Neuronal stem cell (in vitro differentiated cells): Measurements from ENCODE around the gene CYB5R4.

Experiments
- DNase-seq: peaks from one replicate; pipeline ENCODE4 v3.0.0-alpha.2; 2013; ENCODE audit warnings: low spot score
- H2AFZ ChIP-seq: one replicate; pipeline ENCODE4 v1.6.1; 2013; ENCODE audit warnings: mild to moderate bottlenecking, low read length, inconsistent platforms
- H2AK5ac ChIP-seq: 2 replicates; pipeline ENCODE4 v1.6.1; 2013; ENCODE audit warnings: low read depth, mild to moderate bottlenecking, inconsistent platforms, low read length, moderate library complexity, mixed read lengths
- H2BK120ac ChIP-seq: 2 replicates; pipeline ENCODE4 v1.6.1; 2013; ENCODE audit warnings: low read depth, mild to moderate bottlenecking, inconsistent platforms, low read length, moderate library complexity, mixed read lengths
- H2BK12ac ChIP-seq: one replicate; pipeline ENCODE4 v1.6.1; 2013; ENCODE audit warnings: low read length, inconsistent platforms
- H2BK15ac ChIP-seq: 2 replicates; pipeline ENCODE4 v1.6.1; 2013; ENCODE audit warnings: mild to moderate bottlenecking, low read length, inconsistent platforms, mixed read lengths
- H2BK5ac ChIP-seq: one replicate; pipeline ENCODE4 v1.6.1; 2013; ENCODE audit warnings: inconsistent platforms, mild to moderate bottlenecking, low read length, moderate library complexity
- H3K14ac ChIP-seq: one replicate; pipeline ENCODE4 v1.6.1; 2013; ENCODE audit warnings: low read length, inconsistent platforms
- H3K18ac ChIP-seq: 2 replicates; pipeline ENCODE4 v1.6.1; 2013; ENCODE audit warnings: low read length, inconsistent platforms
- H3K23ac ChIP-seq: 2 replicates; pipeline ENCODE4 v1.6.1; 2013; ENCODE audit warnings: low read depth, mild to moderate bottlenecking, mixed read lengths, low read length, inconsistent platforms; ENCODE audit not compliant: poor library complexity
- H3K27ac ChIP-seq: replicated peaks from 3 replicates; pipeline ENCODE4 v1.5.1; 2013; ENCODE audit warnings: low read length, inconsistent platforms
- H3K27me3 ChIP-seq, 3 experiments: 2 replicates each; pipeline ENCODE4 v1.6.1; 2013; ENCODE audit warnings: low read length in 3 of 3, mild to moderate bottlenecking in 2 of 3, inconsistent platforms in 1 of 3, low read depth in 1 of 3, mixed read lengths in 1 of 3, moderate library complexity in 1 of 3; ENCODE audit not compliant: control insufficient read depth in 3 of 3, insufficient read depth in 3 of 3
- H3K36me3 ChIP-seq, 2 donors: replicated peaks in 1 of 2; 2 replicates each; pipeline ENCODE4 v1.6.1; 2013; ENCODE audit warnings: low read length in 2 of 2; ENCODE audit not compliant: control insufficient read depth in 2 of 2, insufficient read depth in 2 of 2
- H3K4ac ChIP-seq: 2 replicates; pipeline ENCODE4 v1.6.1; 2013; ENCODE audit warnings: inconsistent platforms, mild to moderate bottlenecking, low read length, moderate library complexity
- H3K4me1 ChIP-seq, 2 donors: 1 replicate in 1 of 2; 2 replicates in 1 of 2; pipeline ENCODE4 v1.6.1; 2013; ENCODE audit warnings: low read length in 2 of 2, low read depth in 1 of 2; ENCODE audit not compliant: control insufficient read depth in 2 of 2, insufficient read depth in 1 of 2
- H3K4me2 ChIP-seq: one replicate; pipeline ENCODE4 v1.6.1; 2013; ENCODE audit warnings: mild to moderate bottlenecking, low read length, inconsistent platforms; ENCODE audit not compliant: insufficient read depth, poor library complexity, severe bottlenecking
- H3K4me3 ChIP-seq, 2 donors: 2 replicates each; pipeline ENCODE4 v1.5.1; 2013; ENCODE audit warnings: low read length in 2 of 2, mild to moderate bottlenecking in 2 of 2, inconsistent platforms in 1 of 2, moderate library complexity in 1 of 2
- H3K79me1 ChIP-seq: one replicate; pipeline ENCODE4 v1.6.1; 2013; ENCODE audit warnings: low read depth, mild to moderate bottlenecking, inconsistent platforms, low read length, moderate library complexity
- H3K9ac ChIP-seq: one replicate; pipeline ENCODE4 v1.6.1; 2013; ENCODE audit warnings: mild to moderate bottlenecking, low read depth, low read length, inconsistent platforms; ENCODE audit not compliant: poor library complexity
- H3K9me3 ChIP-seq, 2 donors: replicated peaks in 1 of 2; 2 replicates each; pipeline versions ENCODE3 to v1.6.1; 2013; ENCODE audit warnings: low read length in 2 of 2, mild to moderate bottlenecking in 2 of 2, inconsistent platforms in 1 of 2, low read depth in 1 of 2, mixed read lengths in 1 of 2, moderate library complexity in 1 of 2; ENCODE audit not compliant: control insufficient read depth in 2 of 2, insufficient read depth in 1 of 2
- H4K8ac ChIP-seq: one replicate; pipeline ENCODE4 v1.6.1; 2013; ENCODE audit warnings: low read depth, mild to moderate bottlenecking, inconsistent platforms, low read length, moderate library complexity
- H4K91ac ChIP-seq: one replicate; pipeline ENCODE4 v1.6.1; 2013; ENCODE audit warnings: low read length, low read depth, mild to moderate bottlenecking, inconsistent platforms; ENCODE audit not compliant: poor library complexity
- WGBS, 2 donors: extraction: QIAGEN DNeasy Blood & Tissue Kit; methylation state at CpG; one replicate each; pipeline ENCODE4 v1.1.7; 2013; ENCODE audit warnings: missing lambda C conversion rate in 2 of 2, mixed read lengths in 1 of 2; ENCODE audit not compliant: insufficient read length in 2 of 2, insufficient replicate concordance in 1 of 2; ENCODE audit errors: extremely low coverage in 2 of 2; 5-methylcytosine and 5-hydroxymethylcytosine counted together

CYB5R4 gene

GRCh38 chr6:83854001-83854501 lies 5.4 kb upstream of the CYB5R4 start:
- H3K14ac ChIP-seq, result peak overlapping the region; percentile 71
- no peak overlapping the region for H2BK15ac ChIP-seq
- no peak overlapping the region for H2BK5ac ChIP-seq
- H3K36me3 ChIP-seq, result no peaks in the 10 kb centered on the region
- no peaks in the 10 kb centered on the region for H3K9me3 ChIP-seq
- H2AFZ ChIP-seq, result peak overlapping the region; percentile 96
- no peak for DNase-seq
- no peak overlapping the region for H3K4ac ChIP-seq
- no peaks in the 10 kb centered on the region for H3K79me1 ChIP-seq
- no peak overlapping the region for H2BK120ac ChIP-seq
- no peak overlapping the region for H4K91ac ChIP-seq
- H3K23ac ChIP-seq, result peak overlapping the region; percentile 55
- peak overlapping the region; percentile 47 to 80 for H3K4me3 ChIP-seq
- H3K18ac ChIP-seq, result peak overlapping the region; percentile 59
- peak overlapping the region; percentile 96 for H3K4me2 ChIP-seq
- H3K27me3 ChIP-seq, result peaks cover 6 to 72% (median 31%) of the 10 kb centered on the region in 3 experiments
- H3K9ac ChIP-seq, result peak overlapping the region; percentile 70
- no peak overlapping the region for H3K27ac ChIP-seq
- no CpG with 5 or more reads among the region's 18 CpGs for WGBS, 2 donors
- H2AK5ac ChIP-seq, result peak overlapping the region; percentile 46
- no peak overlapping the region for H4K8ac ChIP-seq
- H2BK12ac ChIP-seq, result no peak overlapping the region
- H3K4me1 ChIP-seq, result peaks cover 5% of the 10 kb centered on the region in 2 donors

- Histone ChIP-seq H3K23ac (no peak overlapping the region), H3K27me3 (peaks cover 6 to 71% (median 31%) of the 10 kb centered on the region in 3 experiments), H4K91ac (no peak overlapping the region), H3K4me2 (no peak overlapping the region), H3K4me1 (peaks cover 5% of the 10 kb centered on the region in 2 donors), H3K14ac (no peak overlapping the region), H2AFZ (no peak overlapping the region), H3K36me3 (no peaks in the 10 kb centered on the region), H3K79me1 (no peaks in the 10 kb centered on the region), H3K9me3 (no peaks in the 10 kb centered on the region), H2BK15ac (no peak overlapping the region), H2BK5ac (no peak overlapping the region), H2BK12ac (no peak overlapping the region), H3K27ac (no peak overlapping the region), H3K4ac (no peak overlapping the region), H4K8ac (no peak overlapping the region), H3K9ac (no peak overlapping the region), H3K4me3 (no peak overlapping the region), H3K18ac (no peak overlapping the region), H2AK5ac (no peak overlapping the region), H2BK120ac (no peak overlapping the region)
- WGBS, 2 donors, result no CpG with 5 or more reads among the region's 5 CpGs
- DNase-seq, result no peak
Measured at GRCh38 chr6:83854766-83855165, 4.7 kb upstream of the CYB5R4 start.

GRCh38 chr6:83860359-83860755 lies 868 bp downstream of the CYB5R4 start:
- Histone ChIP-seq H3K4ac (no peak overlapping the region), H3K4me2 (peak overlapping the region; percentile 71), H3K4me3 (peak overlapping the region; percentile 71 to 91), H3K14ac (no peak overlapping the region), H3K36me3 (peaks cover 0 to 13% of the 10 kb centered on the region in 2 donors), H3K9ac (no peak overlapping the region), H3K27ac (no peak overlapping the region), H3K4me1 (peaks cover 0 to 2% of the 10 kb centered on the region in 2 donors), H2AK5ac (no peak overlapping the region), H3K18ac (no peak overlapping the region), H2AFZ (peak overlapping the region; percentile 88), H2BK12ac (no peak overlapping the region), H3K9me3 (no peaks in the 10 kb centered on the region), H3K23ac (no peak overlapping the region), H2BK15ac (no peak overlapping the region), H3K27me3 (peaks cover 0 to 17% (median 4%) of the 10 kb centered on the region in 3 experiments), H2BK5ac (no peak overlapping the region), H2BK120ac (no peak overlapping the region), H3K79me1 (no peaks in the 10 kb centered on the region), H4K91ac (no peak overlapping the region), H4K8ac (no peak overlapping the region)
- WGBS, 2 donors, result no CpG with 5 or more reads among the region's 7 CpGs
- no peak for DNase-seq

GRCh38 chr6:83860782-83861495 lies 1.4 kb downstream of the CYB5R4 start:
- Histone ChIP-seq H3K27ac (no peak overlapping the region), H2BK12ac (no peak overlapping the region), H4K91ac (no peak overlapping the region), H4K8ac (no peak overlapping the region), H3K4me3 (peak overlapping the region in 1 of 2 donors; percentile 71), H3K9ac (no peak overlapping the region), H3K18ac (no peak overlapping the region), H3K79me1 (no peaks in the 10 kb centered on the region), H2BK120ac (no peak overlapping the region), H2AK5ac (no peak overlapping the region), H2BK15ac (no peak overlapping the region), H3K23ac (no peak overlapping the region), H3K4ac (no peak overlapping the region), H3K4me1 (peaks cover 0 to 2% of the 10 kb centered on the region in 2 donors), H3K36me3 (peaks cover 2 to 18% of the 10 kb centered on the region in 2 donors), H2BK5ac (no peak overlapping the region), H2AFZ (no peak overlapping the region), H3K4me2 (no peak overlapping the region), H3K27me3 (peaks cover 0 to 12% (median 0%) of the 10 kb centered on the region in 3 experiments), H3K14ac (no peak overlapping the region), H3K9me3 (no peaks in the 10 kb centered on the region)
- no peak for DNase-seq
- no CpG with 5 or more reads among the region's 8 CpGs for WGBS, 2 donors
